HG03025 (cell line): Measurements from ENCODE around the gene ZNF37A.
"Not testable (repeated sequence)": the region's sequence is repeated elsewhere in the genome, so short reads cannot be mapped to it uniquely, and the experiment has no call there.

Experiments used
- ATAC-seq: cut with Tn5 transposase; IDR thresholded peaks from one replicate; pipeline ENCODE4 v1.9.1; 2021; ENCODE audit warnings: mild to moderate bottlenecking, moderate library complexity; ENCODE audit not compliant: unreplicated experiment, low FRiP score

ZNF37A gene

GRCh38 chr10:38094158-38094926, at the start of gene ZNF37A:
ZNF37A (plus strand) TSS chr10:38094337; CDS start chr10:38096618, 2,281 bp downstream.
- ATAC-seq: peak; percentile 96

GRCh38 chr10:38045129-38045528, 49.0 kb upstream of the ZNF37A start:
- no peak for ATAC-seq

- ATAC-seq: no peak
Measured at GRCh38 chr10:38047666-38048065, 46.5 kb upstream of the ZNF37A start.

- no peak for ATAC-seq
Measured at GRCh38 chr10:38050212-38050611, 43.9 kb upstream of the ZNF37A start.

- ATAC-seq: no peak
Measured at GRCh38 chr10:38054361-38054797, 39.8 kb upstream of the ZNF37A start.

- ATAC-seq: not testable (repeated sequence)
Measured at GRCh38 chr10:38055274-38055894, 38.8 kb upstream of the ZNF37A start.

- ATAC-seq: not testable (repeated sequence)
Measured at GRCh38 chr10:38069663-38070062, 24.5 kb upstream of the ZNF37A start.

GRCh38 chr10:38070501-38070900, 23.6 kb upstream of the ZNF37A start:
- ATAC-seq: no peak

GRCh38 chr10:38072552-38072951, 21.6 kb upstream of the ZNF37A start:
- no peak for ATAC-seq

- ATAC-seq: no peak
Measured at GRCh38 chr10:38076687-38077086, 17.4 kb upstream of the ZNF37A start.

GRCh38 chr10:38093318-38093717, 819 bp upstream of the ZNF37A start:
- not testable (repeated sequence) for ATAC-seq

GRCh38 chr10:38093816-38094157, 350 bp upstream of the ZNF37A start:
- ATAC-seq: peak; percentile 28

- no peak for ATAC-seq
Measured at GRCh38 chr10:38094927-38095574, 914 bp downstream of the ZNF37A start.

- ATAC-seq: no peak
Measured at GRCh38 chr10:38102880-38103279, 8.7 kb downstream of the ZNF37A start.

GRCh38 chr10:38103756-38104155, 9.6 kb downstream of the ZNF37A start:
- no peak for ATAC-seq

- no peak for ATAC-seq
Measured at GRCh38 chr10:38112159-38112558, 18.0 kb downstream of the ZNF37A start.

- ATAC-seq: no peak
Measured at GRCh38 chr10:38118072-38118807, 24.1 kb downstream of the ZNF37A start.

GRCh38 chr10:38119038-38119437, 24.9 kb downstream of the ZNF37A start:
- no peak for ATAC-seq

- no peak for ATAC-seq
Measured at GRCh38 chr10:38127812-38128211, 33.7 kb downstream of the ZNF37A start.

- no peak for ATAC-seq
Measured at GRCh38 chr10:38143587-38143986, 49.5 kb downstream of the ZNF37A start.
